ENCODE measurements around the gene CMTM6.

DNA sequence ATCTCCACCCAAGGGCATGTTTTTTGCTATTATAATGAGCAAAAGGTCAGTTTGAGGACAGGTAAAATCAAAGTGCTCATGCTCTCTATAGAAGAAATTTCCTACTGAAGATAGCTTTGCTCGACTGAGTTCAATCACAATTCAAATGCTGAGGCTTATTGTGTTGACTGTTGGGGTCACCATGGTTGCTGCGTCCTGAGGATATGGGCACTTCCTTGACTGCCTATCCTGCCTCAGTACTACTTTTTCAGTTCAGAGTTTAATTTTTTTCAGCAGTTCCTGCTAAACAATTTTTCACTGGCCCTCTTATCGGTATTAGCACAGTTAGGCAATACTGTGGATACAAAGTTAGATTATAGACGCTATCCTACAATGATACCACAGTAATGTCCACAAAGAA is 3.8 kb upstream of the CMTM6 start:
- TF ChIP-seq RARB (CRISPR knock-in tag; IDR thresholded peaks at IDR 0.05) (no peak), ARNTL (CRISPR knock-in tag; IDR thresholded peaks at IDR 0.05; ENCODE audit: borderline replicate concordance, low read depth) (no peak), TOX (CRISPR knock-in tag; IDR thresholded peaks at IDR 0.05; ENCODE audit: borderline replicate concordance) (no peak)
- TF ChIP-seq, protein P1, sequence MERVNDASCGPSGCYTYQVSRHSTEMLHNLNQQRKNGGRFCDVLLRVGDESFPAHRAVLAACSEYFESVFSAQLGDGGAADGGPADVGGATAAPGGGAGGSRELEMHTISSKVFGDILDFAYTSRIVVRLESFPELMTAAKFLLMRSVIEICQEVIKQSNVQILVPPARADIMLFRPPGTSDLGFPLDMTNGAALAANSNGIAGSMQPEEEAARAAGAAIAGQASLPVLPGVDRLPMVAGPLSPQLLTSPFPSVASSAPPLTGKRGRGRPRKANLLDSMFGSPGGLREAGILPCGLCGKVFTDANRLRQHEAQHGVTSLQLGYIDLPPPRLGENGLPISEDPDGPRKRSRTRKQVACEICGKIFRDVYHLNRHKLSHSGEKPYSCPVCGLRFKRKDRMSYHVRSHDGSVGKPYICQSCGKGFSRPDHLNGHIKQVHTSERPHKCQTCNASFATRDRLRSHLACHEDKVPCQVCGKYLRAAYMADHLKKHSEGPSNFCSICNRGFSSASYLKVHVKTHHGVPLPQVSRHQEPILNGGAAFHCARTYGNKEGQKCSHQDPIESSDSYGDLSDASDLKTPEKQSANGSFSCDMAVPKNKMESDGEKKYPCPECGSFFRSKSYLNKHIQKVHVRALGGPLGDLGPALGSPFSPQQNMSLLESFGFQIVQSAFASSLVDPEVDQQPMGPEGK (CRISPR knock-in tag; IDR thresholded peaks at IDR 0.05; ENCODE audit: borderline replicate concordance), result no peak
